Activated gamma-delta T cell treated with anti-CD3 and anti-CD28 coated beads, Interleukin-2, amount 50 U/mL, for 16 hours (primary cell): ENCODE data around the gene HOXA10.

Experiments used
- DNase-seq: peaks from one replicate; pipeline ENCODE4 v3.0.0-alpha.2; 2020; ENCODE audit warnings: low read depth

Gene HOXA10

GRCh38 chr7:27179030-27179429 lies 4.9 kb upstream of the HOXA10 start:
- no peak for DNase-seq

GRCh38 chr7:27178366-27178765 lies 4.2 kb upstream of the HOXA10 start:
- DNase-seq, result no peak

GRCh38 chr7:27177795-27178320 lies 3.7 kb upstream of the HOXA10 start:
- no peak for DNase-seq

- DNase-seq, result no peak
These were observed 3.1 kb upstream of the HOXA10 start for GRCh38 chr7:27176962-27177794.

GRCh38 chr7:27176524-27176845 lies 2.4 kb upstream of the HOXA10 start:
- DNase-seq, result no peak

- DNase-seq, result no peak
These were observed 1.8 kb upstream of the HOXA10 start for GRCh38 chr7:27175626-27176523.

GRCh38 chr7:27174874-27175625 lies 930 bp upstream of the HOXA10 start:
- DNase-seq, result no peak

- no peak for DNase-seq
These were observed 587 bp downstream of the HOXA10 start for GRCh38 chr7:27173511-27173955.

- no peak for DNase-seq
These were observed 1.2 kb downstream of the HOXA10 start for GRCh38 chr7:27172823-27173510.

GRCh38 chr7:27172315-27172774 lies 1.8 kb downstream of the HOXA10 start:
- no peak for DNase-seq

GRCh38 chr7:27171637-27172314 lies 2.3 kb downstream of the HOXA10 start:
- DNase-seq, result no peak

- DNase-seq, result no peak
These were observed 2.8 kb downstream of the HOXA10 start for GRCh38 chr7:27171325-27171636.

- no peak for DNase-seq
These were observed 3.4 kb downstream of the HOXA10 start for GRCh38 chr7:27170426-27171324.

- DNase-seq, result no peak
These were observed 4.3 kb downstream of the HOXA10 start for GRCh38 chr7:27169658-27170425.

- no peak for DNase-seq
These were observed 5.7 kb downstream of the HOXA10 start for GRCh38 chr7:27168265-27168947.

GRCh38 chr7:27167916-27168264 lies 6.2 kb downstream of the HOXA10 start:
- no peak for DNase-seq

- DNase-seq, result no peak
These were observed 7.3 kb downstream of the HOXA10 start for GRCh38 chr7:27166531-27167505.
